Measurements from ENCODE around the gene POU2F3.

Gene POU2F3

DNA sequence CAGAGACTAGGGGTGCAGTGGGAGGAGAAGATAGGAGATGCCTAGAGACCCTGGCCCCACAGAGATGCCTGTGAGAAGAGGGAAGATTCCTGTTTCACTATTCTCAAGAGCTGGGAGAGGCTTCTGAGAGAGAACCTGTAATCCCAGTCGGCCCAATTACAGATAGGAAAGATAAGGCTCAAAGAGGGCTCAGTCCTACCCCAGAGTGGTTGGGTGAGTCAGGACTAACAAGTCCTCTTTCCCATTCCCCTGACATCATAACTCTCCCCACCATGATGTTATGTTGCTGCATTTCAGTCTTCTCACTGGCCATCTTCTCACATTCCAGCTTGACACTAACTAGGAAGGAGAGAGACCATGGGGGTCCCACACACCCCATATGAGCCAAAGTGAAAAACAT lies 114.1 kb downstream of the POU2F3 start:
- TF ChIP-seq, protein P1, sequence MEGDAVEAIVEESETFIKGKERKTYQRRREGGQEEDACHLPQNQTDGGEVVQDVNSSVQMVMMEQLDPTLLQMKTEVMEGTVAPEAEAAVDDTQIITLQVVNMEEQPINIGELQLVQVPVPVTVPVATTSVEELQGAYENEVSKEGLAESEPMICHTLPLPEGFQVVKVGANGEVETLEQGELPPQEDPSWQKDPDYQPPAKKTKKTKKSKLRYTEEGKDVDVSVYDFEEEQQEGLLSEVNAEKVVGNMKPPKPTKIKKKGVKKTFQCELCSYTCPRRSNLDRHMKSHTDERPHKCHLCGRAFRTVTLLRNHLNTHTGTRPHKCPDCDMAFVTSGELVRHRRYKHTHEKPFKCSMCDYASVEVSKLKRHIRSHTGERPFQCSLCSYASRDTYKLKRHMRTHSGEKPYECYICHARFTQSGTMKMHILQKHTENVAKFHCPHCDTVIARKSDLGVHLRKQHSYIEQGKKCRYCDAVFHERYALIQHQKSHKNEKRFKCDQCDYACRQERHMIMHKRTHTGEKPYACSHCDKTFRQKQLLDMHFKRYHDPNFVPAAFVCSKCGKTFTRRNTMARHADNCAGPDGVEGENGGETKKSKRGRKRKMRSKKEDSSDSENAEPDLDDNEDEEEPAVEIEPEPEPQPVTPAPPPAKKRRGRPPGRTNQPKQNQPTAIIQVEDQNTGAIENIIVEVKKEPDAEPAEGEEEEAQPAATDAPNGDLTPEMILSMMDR (IDR thresholded peaks at IDR 0.05; ENCODE audit: low read length) = no peak
- TF ChIP-seq EZH2phosphoT487 (IDR thresholded peaks at IDR 0.05; ENCODE audit: low read length) (no peak), EZH2 (optimal IDR thresholded peaks at IDR 0.05; ENCODE audit: low read depth, low read length) (no peak)
- Histone ChIP-seq H3K27me3 (replicated peaks; ENCODE audit: insufficient read depth, low read length) (no peaks in the 10 kb centered on the region), H3K79me2 (ENCODE audit: low read length) (peaks cover 98% of the 10 kb centered on the region), H3K9ac (ENCODE audit: low read length) (no peak overlapping the region), H3K4me1 (ENCODE audit: low read length) (no peaks in the 10 kb centered on the region; the same call in 1 of the 2 replicates), H3K4me3 (ENCODE audit: low read length) (no peak overlapping the region), H3K27ac (ENCODE audit: low read length) (no peak overlapping the region), H3K9me3 (replicated peaks; ENCODE audit: insufficient read depth, low read length) (no peaks in the 10 kb centered on the region), H3K4me2 (ENCODE audit: low read depth, low read length) (no peak overlapping the region), H4K20me1 (ENCODE audit: insufficient read depth, low read length) (peaks cover 44% of the 10 kb centered on the region), H2AFZ (ENCODE audit: low read length) (no peak overlapping the region), H3K36me3 (replicated peaks; ENCODE audit: insufficient read depth, low read length) (no peaks in the 10 kb centered on the region; the same call in 1 of the 2 replicates), H3K9me2 (replicated peaks; ENCODE audit: insufficient read depth, low read length) (no peaks in the 10 kb centered on the region), H3F3A (ENCODE audit: insufficient read depth, low read length) (no peaks in the 10 kb centered on the region)
- no peak for DNase-seq

DNA sequence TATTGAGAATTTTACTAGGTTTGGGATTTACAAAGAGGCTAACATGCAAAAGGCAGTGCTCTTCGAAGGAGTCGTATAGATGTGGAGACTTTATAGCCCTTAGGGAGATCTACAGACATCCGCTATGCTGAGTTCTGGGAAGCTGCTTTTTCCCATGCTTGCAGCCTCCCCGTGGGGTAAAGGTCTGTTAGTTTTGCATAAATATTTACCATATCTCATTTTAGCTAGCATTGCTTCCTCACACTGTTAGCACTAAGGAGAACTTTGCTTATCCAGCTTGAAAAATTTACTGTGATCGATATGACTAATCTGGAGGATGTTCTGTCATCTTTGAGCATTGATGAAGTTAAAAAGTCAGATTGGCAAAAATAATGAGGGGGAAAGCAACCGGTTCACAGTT lies 114.8 kb downstream of the POU2F3 start:
- no peak for DNase-seq
- Histone ChIP-seq H4K20me1 (ENCODE audit: insufficient read depth, low read length) (peaks cover 44% of the 10 kb centered on the region), H3K79me2 (ENCODE audit: low read length) (peaks cover 98% of the 10 kb centered on the region), H3K9me3 (replicated peaks; ENCODE audit: insufficient read depth, low read length) (no peaks in the 10 kb centered on the region), H3K4me2 (ENCODE audit: low read depth, low read length) (no peak overlapping the region), H3K27ac (ENCODE audit: low read length) (no peak overlapping the region), H3K9ac (ENCODE audit: low read length) (no peak overlapping the region), H3K9me2 (replicated peaks; ENCODE audit: insufficient read depth, low read length) (no peaks in the 10 kb centered on the region), H3K27me3 (replicated peaks; ENCODE audit: insufficient read depth, low read length) (no peaks in the 10 kb centered on the region), H2AFZ (ENCODE audit: low read length) (no peak overlapping the region), H3K4me1 (ENCODE audit: low read length) (no peaks in the 10 kb centered on the region; the same call in 1 of the 2 replicates), H3F3A (ENCODE audit: insufficient read depth, low read length) (no peaks in the 10 kb centered on the region), H3K4me3 (ENCODE audit: low read length) (no peak overlapping the region), H3K36me3 (replicated peaks; ENCODE audit: insufficient read depth, low read length) (no peaks in the 10 kb centered on the region; the same call in 1 of the 2 replicates)
- no peak for TF ChIP-seq EZH2phosphoT487 (IDR thresholded peaks at IDR 0.05; ENCODE audit: low read length)
- TF ChIP-seq, protein P1 (IDR thresholded peaks at IDR 0.05; ENCODE audit: low read length) = no peak
- no peak for TF ChIP-seq EZH2 (optimal IDR thresholded peaks at IDR 0.05; ENCODE audit: low read depth, low read length)

DNA sequence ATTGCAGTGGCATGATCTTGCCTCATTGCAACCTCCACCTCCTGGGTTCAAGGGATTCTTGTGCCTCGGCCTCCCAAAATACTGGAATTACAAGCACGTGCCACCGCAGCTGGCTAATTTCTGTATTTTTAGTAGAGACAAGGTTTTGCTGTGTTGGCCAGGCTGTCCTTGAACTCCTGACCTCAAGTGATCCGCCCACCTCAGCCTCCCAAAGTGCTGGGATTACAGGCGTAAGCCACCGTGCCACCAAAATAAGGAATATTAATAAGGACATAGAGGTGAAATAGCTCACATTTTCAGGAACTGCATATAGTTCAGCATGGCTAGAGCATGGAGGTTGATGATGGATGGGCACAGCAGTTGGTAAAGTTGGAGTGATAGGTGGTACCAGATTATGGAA lies 117.7 kb downstream of the POU2F3 start:
- H3F3A ChIP-seq (ENCODE audit: insufficient read depth, low read length) = no peaks in the 10 kb centered on the region
- no peaks in the 10 kb centered on the region for H3K27me3 ChIP-seq (replicated peaks; ENCODE audit: insufficient read depth, low read length)
- peaks cover 100% of the 10 kb centered on the region for H3K79me2 ChIP-seq (ENCODE audit: low read length)
- no peak for DNase-seq
- H3K36me3 ChIP-seq (replicated peaks; ENCODE audit: insufficient read depth, low read length) = no peaks in the 10 kb centered on the region
- H3K4me2 ChIP-seq (ENCODE audit: low read depth, low read length) = no peak overlapping the region
- no peaks in the 10 kb centered on the region for H3K9me2 ChIP-seq (replicated peaks; ENCODE audit: insufficient read depth, low read length)
- no peak overlapping the region for H2AFZ ChIP-seq (ENCODE audit: low read length)
- no peaks in the 10 kb centered on the region for H3K9me3 ChIP-seq (replicated peaks; ENCODE audit: insufficient read depth, low read length)
- H4K20me1 ChIP-seq (ENCODE audit: insufficient read depth, low read length) = peaks cover 34% of the 10 kb centered on the region
- no peak overlapping the region for H3K27ac ChIP-seq (ENCODE audit: low read length)
- TF ChIP-seq EZH2 (optimal IDR thresholded peaks at IDR 0.05; ENCODE audit: low read depth, low read length) = no peak
- no peak overlapping the region for H3K9ac ChIP-seq (ENCODE audit: low read length)
- H3K4me1 ChIP-seq (ENCODE audit: low read length) = no peaks in the 10 kb centered on the region
- H3K4me3 ChIP-seq (ENCODE audit: low read length) = no peak overlapping the region

DNA sequence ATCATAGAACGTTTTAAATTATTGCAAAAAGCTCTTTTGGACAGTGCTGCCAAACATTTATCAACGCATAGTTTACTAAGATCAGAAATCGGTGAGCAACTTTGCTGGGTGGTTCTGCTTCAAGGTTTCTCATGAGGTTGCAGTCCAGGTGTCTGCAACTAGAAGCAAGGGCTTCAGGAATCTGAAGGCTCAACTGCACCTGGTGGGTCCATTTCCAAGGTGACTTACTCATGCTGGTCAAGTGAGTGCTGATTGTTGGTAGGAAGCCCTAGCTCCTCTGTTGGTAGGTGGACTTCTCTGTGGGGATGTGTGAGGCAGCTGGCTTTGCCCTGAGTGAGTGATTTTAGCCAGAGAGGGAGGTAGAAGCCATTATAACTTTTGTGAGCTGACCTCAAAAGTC lies 118.8 kb downstream of the POU2F3 start:
- Histone ChIP-seq H3K9ac (ENCODE audit: low read length) (no peak overlapping the region), H3K4me3 (ENCODE audit: low read length) (no peak overlapping the region), H3K4me1 (ENCODE audit: low read length) (no peaks in the 10 kb centered on the region), H2AFZ (ENCODE audit: low read length) (no peak overlapping the region), H3K27ac (ENCODE audit: low read length) (no peak overlapping the region), H3K27me3 (replicated peaks; ENCODE audit: insufficient read depth, low read length) (no peaks in the 10 kb centered on the region), H3K9me3 (replicated peaks; ENCODE audit: insufficient read depth, low read length) (no peaks in the 10 kb centered on the region), H3K4me2 (ENCODE audit: low read depth, low read length) (no peak overlapping the region), H4K20me1 (ENCODE audit: insufficient read depth, low read length) (peaks cover 27% of the 10 kb centered on the region), H3F3A (ENCODE audit: insufficient read depth, low read length) (no peaks in the 10 kb centered on the region), H3K79me2 (ENCODE audit: low read length) (peaks cover 99% of the 10 kb centered on the region), H3K36me3 (replicated peaks; ENCODE audit: insufficient read depth, low read length) (no peaks in the 10 kb centered on the region), H3K9me2 (replicated peaks; ENCODE audit: insufficient read depth, low read length) (no peaks in the 10 kb centered on the region)
- DNase-seq = no peak
- TF ChIP-seq, protein P1 (IDR thresholded peaks at IDR 0.05; ENCODE audit: low read length) = no peak
- TF ChIP-seq EZH2 (optimal IDR thresholded peaks at IDR 0.05; ENCODE audit: low read depth, low read length) = no peak
- TF ChIP-seq EZH2phosphoT487 (IDR thresholded peaks at IDR 0.05; ENCODE audit: low read length) = no peak
